H9 (cell line): ENCODE results near the gene MSANTD2. TPM values are rescaled to one million over a fixed set of nuclear protein-coding genes. Genes with fewer than 3 reads are reported as not detected.

Experiments
- DNase-seq: peaks from one replicate; pipeline ENCODE4 v3.0.0-alpha.2; 2017
- H2AFZ ChIP-seq: one replicate; pipeline ENCODE4 v1.6.1; 2013; ENCODE audit warnings: mild to moderate bottlenecking, low read length, control low read depth, moderate library complexity
- H2AK5ac ChIP-seq: 2 replicates; pipeline ENCODE4 v1.6.1; 2013; ENCODE audit warnings: low read length, control low read depth, mixed read lengths; ENCODE audit not compliant: insufficient read length
- H2BK120ac ChIP-seq: one replicate; pipeline ENCODE4 v1.6.1; 2013; ENCODE audit warnings: low read depth, mild to moderate bottlenecking, low read length, control low read depth, inconsistent platforms; ENCODE audit not compliant: poor library complexity, severe bottlenecking
- H2BK12ac ChIP-seq: 2 replicates; pipeline ENCODE4 v1.6.1; 2013; ENCODE audit warnings: low read length, control low read depth, mixed read lengths, low read depth; ENCODE audit not compliant: insufficient read length
- H2BK15ac ChIP-seq: 2 replicates; pipeline ENCODE4 v1.6.1; 2013; ENCODE audit warnings: low read depth, low read length, control low read depth
- H2BK20ac ChIP-seq: one replicate; pipeline ENCODE4 v1.6.1; 2013; ENCODE audit warnings: low read depth, mild to moderate bottlenecking, low read length, control low read depth, inconsistent platforms; ENCODE audit not compliant: poor library complexity, severe bottlenecking
- H2BK5ac ChIP-seq: 2 replicates; pipeline ENCODE4 v1.6.1; 2013; ENCODE audit warnings: low read length, control low read depth, mixed read lengths; ENCODE audit not compliant: insufficient read length
- H3K14ac ChIP-seq: 2 replicates; pipeline ENCODE4 v1.6.1; 2013; ENCODE audit warnings: low read length, control low read depth; ENCODE audit not compliant: insufficient read depth
- H3K18ac ChIP-seq: 2 replicates; pipeline ENCODE4 v1.6.1; 2013; ENCODE audit warnings: low read depth, mild to moderate bottlenecking, mixed read lengths, low read length, control low read depth; ENCODE audit not compliant: insufficient read length
- H3K23ac ChIP-seq: 2 replicates; pipeline ENCODE4 v1.6.1; 2013; ENCODE audit warnings: low read length, control low read depth, mixed read lengths, low read depth; ENCODE audit not compliant: insufficient read length
- H3K23me2 ChIP-seq: 2 replicates; pipeline ENCODE4 v1.6.1; 2013; ENCODE audit warnings: low read depth, mild to moderate bottlenecking, mixed read lengths, low read length, control low read depth; ENCODE audit not compliant: insufficient read length, poor library complexity, severe bottlenecking
- H3K27ac ChIP-seq: 2 replicates; pipeline ENCODE4 v1.5.1; 2013; ENCODE audit warnings: low read length, control low read depth, mixed read lengths, low read depth; ENCODE audit not compliant: insufficient read length
- H3K27me3 ChIP-seq: 2 replicates; pipeline ENCODE4 v1.6.1; 2013; ENCODE audit warnings: low read length, control low read depth, inconsistent platforms; ENCODE audit not compliant: insufficient read depth
- H3K4ac ChIP-seq: 2 replicates; pipeline ENCODE4 v1.6.1; 2013; ENCODE audit warnings: low read depth, mild to moderate bottlenecking, control low read depth, inconsistent platforms, low read length, moderate library complexity
- H3K4me1 ChIP-seq: 2 replicates; pipeline ENCODE4 v1.6.1; 2013; ENCODE audit warnings: low read length, control low read depth, inconsistent platforms; ENCODE audit not compliant: insufficient read depth
- H3K4me2 ChIP-seq: 2 replicates; pipeline ENCODE4 v1.6.1; 2013; ENCODE audit warnings: low read length, control low read depth, mixed read lengths; ENCODE audit not compliant: insufficient read length, insufficient read depth
- H3K56ac ChIP-seq: 2 replicates; pipeline ENCODE4 v1.6.1; 2013; ENCODE audit warnings: low read depth, mild to moderate bottlenecking, mixed read lengths, low read length, control low read depth; ENCODE audit not compliant: insufficient read length
- H3K79me1 ChIP-seq: 2 replicates; pipeline ENCODE4 v1.6.1; 2013; ENCODE audit warnings: low read depth, mild to moderate bottlenecking, moderate library complexity, low read length, control low read depth, inconsistent platforms; ENCODE audit not compliant: insufficient read depth, poor library complexity, severe bottlenecking
- H3K79me2 ChIP-seq: 2 replicates; pipeline ENCODE4 v1.6.1; 2013; ENCODE audit warnings: low read length, control low read depth, inconsistent platforms; ENCODE audit not compliant: insufficient read depth
- H3K9ac ChIP-seq: 2 replicates; pipeline ENCODE4 v1.6.1; 2013; ENCODE audit warnings: low read length, control low read depth, mixed read lengths; ENCODE audit not compliant: insufficient read length; ENCODE audit errors: extremely low read depth
- H3K9me3 ChIP-seq: one replicate; pipeline ENCODE4 v1.6.1; 2013; ENCODE audit warnings: low read depth, low read length, inconsistent platforms; ENCODE audit not compliant: control insufficient read depth
- H3T11ph ChIP-seq: one replicate; pipeline ENCODE4 v1.6.1; 2013; ENCODE audit warnings: mild to moderate bottlenecking, low read length, control low read depth, inconsistent platforms
- H4K20me1 ChIP-seq: one replicate; pipeline ENCODE4 v1.6.1; 2013; ENCODE audit not compliant: control insufficient read depth, insufficient read length, insufficient read depth
- H4K5ac ChIP-seq: 2 replicates; pipeline ENCODE4 v1.6.1; 2013; ENCODE audit warnings: low read depth, mild to moderate bottlenecking, mixed read lengths, low read length, control low read depth; ENCODE audit not compliant: insufficient read length
- H4K8ac ChIP-seq: replicated peaks from 2 replicates; pipeline ENCODE4 v1.6.1; 2013; ENCODE audit warnings: low read length, control low read depth, mixed read lengths, low read depth; ENCODE audit not compliant: insufficient read length
- H4K91ac ChIP-seq: 2 replicates; pipeline ENCODE4 v1.6.1; 2013; ENCODE audit warnings: low read depth, mild to moderate bottlenecking, moderate library complexity, mixed read lengths, low read length, control low read depth; ENCODE audit not compliant: insufficient read length
- H3K27ac Mint-ChIP-seq, 3 experiments: 2 replicates in 2 of 3; 3 replicates in 1 of 3; pipeline ENCODE4 v1.8.0; 2020 to 2021; ENCODE audit warnings: mixed read lengths in 3 of 3, mild to moderate bottlenecking in 1 of 3, moderate library complexity in 1 of 3
- H3K27me3 Mint-ChIP-seq: 2 replicates; pipeline ENCODE4 v1.8.0; 2021; ENCODE audit warnings: low read depth, mild to moderate bottlenecking, moderate library complexity, mixed read lengths
- H3K36me3 Mint-ChIP-seq, 3 experiments: 2 replicates in 2 of 3; 3 replicates in 1 of 3; pipeline ENCODE4 v1.8.0; 2020 to 2021; ENCODE audit warnings: low read depth in 3 of 3, mixed read lengths in 3 of 3; ENCODE audit not compliant: insufficient read depth in 1 of 3
- H3K4me1 Mint-ChIP-seq, 2 experiments: 2 replicates each; pipeline ENCODE4 v1.8.0; 2020; ENCODE audit warnings: mixed read lengths in 2 of 2
- H3K4me3 Mint-ChIP-seq, 2 experiments: 2 replicates in 1 of 2; 3 replicates in 1 of 2; pipeline ENCODE4 v1.8.0; 2020 to 2021; ENCODE audit warnings: mild to moderate bottlenecking in 2 of 2, mixed read lengths in 2 of 2, moderate library complexity in 1 of 2
- H3K9me3 Mint-ChIP-seq, 2 experiments: 2 replicates in 1 of 2; 3 replicates in 1 of 2; pipeline ENCODE4 v1.8.0; 2020; ENCODE audit warnings: mild to moderate bottlenecking in 2 of 2, mixed read lengths in 2 of 2, moderate library complexity in 1 of 2
- WGBS: extraction: QIAGEN DNeasy Blood & Tissue Kit; methylation state at CpG from one replicate; pipeline ENCODE4 v1.1.7; 2013; ENCODE audit warnings: missing lambda C conversion rate, low lambda C conversion rate, mixed read lengths; ENCODE audit not compliant: insufficient read length; ENCODE audit errors: extremely low coverage; 5-methylcytosine and 5-hydroxymethylcytosine counted together
- total RNA-seq: library from RNA; stranded (reverse); gene quantifications from 2 replicates; pipeline ENCODE4 v1.2.1, GENCODE V29; 2021
- TF ChIP-seq, protein P1 (sequence below): fragments of 200-600 bp; sonication (generic); conservative IDR thresholded peaks from 3 replicates; pipeline ENCODE4 v1.8.0; 2021; ENCODE audit warnings: antibody characterized with exemption, mild to moderate bottlenecking

The MSANTD2 gene
- total RNA-seq, 1 experiment from 2014 or later, result 18.1 TPM

DNA sequence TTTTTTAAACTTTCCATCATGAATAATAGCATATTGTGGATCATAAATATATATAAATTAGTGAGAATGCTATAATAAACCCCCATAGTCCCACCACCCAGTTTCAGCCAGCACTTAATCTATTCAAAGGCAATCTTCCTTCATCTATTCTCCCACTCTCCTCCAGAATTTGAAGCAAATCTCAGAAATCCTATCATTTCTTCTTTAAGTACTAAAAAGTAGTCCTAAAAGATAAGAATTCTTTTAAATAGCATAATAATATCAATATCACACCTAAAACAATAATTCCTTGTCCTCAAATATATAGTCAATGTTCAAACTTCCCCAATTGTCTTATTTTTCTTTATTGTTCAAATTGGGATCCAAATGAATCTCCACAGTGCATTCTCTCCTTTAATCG, 40.5 kb upstream of the MSANTD2 start:
- Histone ChIP-seq H3K14ac (no peak overlapping the region), H2BK5ac (no peak overlapping the region), H2BK20ac (no peak overlapping the region), H4K91ac (no peak overlapping the region), H2BK15ac (no peak overlapping the region), H4K5ac (no peak overlapping the region), H3K27me3 (peaks cover 79% of the 10 kb centered on the region), H2AFZ (no peak overlapping the region), H3K79me2 (no peaks in the 10 kb centered on the region), H3K18ac (no peak overlapping the region), H3K9ac (no peak overlapping the region), H3K27ac (no peak overlapping the region), H2AK5ac (no peak overlapping the region), H3K4ac (no peak overlapping the region), H3T11ph (no peak overlapping the region), H3K23me2 (peaks cover 3% of the 10 kb centered on the region), H2BK12ac (no peak overlapping the region), H3K23ac (no peak overlapping the region), H3K79me1 (no peaks in the 10 kb centered on the region), H3K4me2 (no peak overlapping the region), H2BK120ac (no peak overlapping the region), H4K20me1 (no peaks in the 10 kb centered on the region), H3K4me1 (no peaks in the 10 kb centered on the region; the same call in 1 of the 2 replicates), H4K8ac (no peak overlapping the region), H3K56ac (no peak overlapping the region), H3K9me3 (no peaks in the 10 kb centered on the region)
- Mint-ChIP-seq H3K9me3 (peaks cover 0 to 2% of the 10 kb centered on the region in 2 experiments; a peak in 2 of 5 replicates), H3K27ac (no peak overlapping the region), H3K4me1 (peaks cover 11 to 50% of the 10 kb centered on the region in 2 experiments), H3K27me3 (peaks cover 31% of the 10 kb centered on the region), H3K36me3 (no peaks in the 10 kb centered on the region), H3K4me3 (no peak overlapping the region)
- WGBS, result no CpG with 5 or more reads among the region's 1 CpG
- no peak for DNase-seq
- TF ChIP-seq, protein P1, sequence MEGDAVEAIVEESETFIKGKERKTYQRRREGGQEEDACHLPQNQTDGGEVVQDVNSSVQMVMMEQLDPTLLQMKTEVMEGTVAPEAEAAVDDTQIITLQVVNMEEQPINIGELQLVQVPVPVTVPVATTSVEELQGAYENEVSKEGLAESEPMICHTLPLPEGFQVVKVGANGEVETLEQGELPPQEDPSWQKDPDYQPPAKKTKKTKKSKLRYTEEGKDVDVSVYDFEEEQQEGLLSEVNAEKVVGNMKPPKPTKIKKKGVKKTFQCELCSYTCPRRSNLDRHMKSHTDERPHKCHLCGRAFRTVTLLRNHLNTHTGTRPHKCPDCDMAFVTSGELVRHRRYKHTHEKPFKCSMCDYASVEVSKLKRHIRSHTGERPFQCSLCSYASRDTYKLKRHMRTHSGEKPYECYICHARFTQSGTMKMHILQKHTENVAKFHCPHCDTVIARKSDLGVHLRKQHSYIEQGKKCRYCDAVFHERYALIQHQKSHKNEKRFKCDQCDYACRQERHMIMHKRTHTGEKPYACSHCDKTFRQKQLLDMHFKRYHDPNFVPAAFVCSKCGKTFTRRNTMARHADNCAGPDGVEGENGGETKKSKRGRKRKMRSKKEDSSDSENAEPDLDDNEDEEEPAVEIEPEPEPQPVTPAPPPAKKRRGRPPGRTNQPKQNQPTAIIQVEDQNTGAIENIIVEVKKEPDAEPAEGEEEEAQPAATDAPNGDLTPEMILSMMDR, result no peak
